HEK293 (cell line): ENCODE measurements around the gene FAM117B.

Experiments
- CTCF ChIA-PET: fragments of 350-600 bp; formaldehyde crosslinking; extraction: SDS; loops from one replicate; lab custom pipeline; 2021; ENCODE audit warnings: antibody characterized with exemption; lab: Yijun Ruan, JAX
- POLR2A ChIA-PET: fragments of 300-600 bp; formaldehyde crosslinking; extraction: SDS; loops from one replicate; lab custom pipeline; 2020; ENCODE audit warnings: antibody characterized with exemption, inconsistent platforms; lab: Yijun Ruan, JAX
- H3K27ac ChIP-seq: fragments of 200-500 bp; sonication (Bioruptor generic); 2 replicates; pipeline ENCODE4 v1.5.1; 2014; ENCODE audit warnings: low read depth, low read length, control low read depth, inconsistent platforms; ENCODE audit errors: extremely low read depth
- H3K36me3 ChIP-seq, 2 experiments: fragments of 200-500 bp in 1 of 2; sonication (Bioruptor generic) in 1 of 2; 1 replicate in 1 of 2; 2 replicates in 1 of 2; pipeline ENCODE4 v1.5.1; 2014 to 2017; ENCODE audit warnings: inconsistent platforms in 2 of 2, low read length in 2 of 2; ENCODE audit not compliant: control insufficient read depth in 2 of 2, insufficient read depth in 1 of 2
- H3K4me1 ChIP-seq: fragments of 200-500 bp; sonication (Bioruptor generic); 2 replicates; pipeline ENCODE4 v1.5.1; 2014; ENCODE audit warnings: mild to moderate bottlenecking, low read length, inconsistent platforms; ENCODE audit not compliant: control insufficient read depth, insufficient read depth
- H3K4me3 ChIP-seq: 2 replicates; pipeline ENCODE4 v1.5.1; 2011; ENCODE audit warnings: low read depth, mild to moderate bottlenecking, control low read depth, low read length, moderate library complexity
- H3K9me3 ChIP-seq: fragments of 200-500 bp; sonication (Bioruptor generic); 2 replicates; pipeline ENCODE4 v1.5.1; 2014; ENCODE audit warnings: low read depth, low read length, inconsistent platforms; ENCODE audit not compliant: control insufficient read depth, insufficient read depth
- HOXA7 ChIP-seq: sonication (generic); formaldehyde crosslinking; IDR thresholded peaks from 2 replicates; pipeline ENCODE4 v1.8.1; 2022; ENCODE audit warnings: missing genetic modification reagents, borderline replicate concordance
- TSHZ1 ChIP-seq: fragments of 450-650 bp; formaldehyde crosslinking; IDR thresholded peaks from 2 replicates; pipeline ENCODE4 v1.5.1; 2016; ENCODE audit warnings: missing biosample characterization, missing genetic modification characterization, borderline replicate concordance
- WT1 ChIP-seq: fragments of 450-650 bp; formaldehyde crosslinking; IDR thresholded peaks from 2 replicates; pipeline ENCODE4 v1.5.1; 2016; ENCODE audit warnings: missing biosample characterization, missing genetic modification characterization
- ZBTB20 ChIP-seq: fragments of 450-650 bp; formaldehyde crosslinking; IDR thresholded peaks from 2 replicates; pipeline ENCODE4 v1.5.1; 2016; ENCODE audit warnings: missing biosample characterization, missing genetic modification characterization
- ZBTB48 ChIP-seq: fragments of 450-650 bp; formaldehyde crosslinking; IDR thresholded peaks from 2 replicates; pipeline ENCODE4 v1.5.1; 2016; ENCODE audit warnings: missing biosample characterization, missing genetic modification characterization
- ZBTB8A ChIP-seq: fragments of 450-650 bp; formaldehyde crosslinking; IDR thresholded peaks from 2 replicates; pipeline ENCODE4 v1.5.1; 2016; ENCODE audit warnings: missing biosample characterization, missing genetic modification characterization
- ZFHX2 ChIP-seq: fragments of 450-650 bp; formaldehyde crosslinking; conservative IDR thresholded peaks from 2 replicates; pipeline ENCODE4 v1.5.1; 2016; ENCODE audit warnings: missing biosample characterization, missing genetic modification characterization
- ZNF155 ChIP-seq: fragments of 450-650 bp; formaldehyde crosslinking; IDR thresholded peaks from 2 replicates; pipeline ENCODE4 v1.5.1; 2016; ENCODE audit warnings: missing biosample characterization, missing genetic modification characterization
- ZNF175 ChIP-seq: fragments of 450-650 bp; formaldehyde crosslinking; IDR thresholded peaks from 2 replicates; pipeline ENCODE4 v1.5.1; 2016; ENCODE audit warnings: missing biosample characterization, missing genetic modification characterization
- ZNF19 ChIP-seq: fragments of 450-650 bp; formaldehyde crosslinking; IDR thresholded peaks from 2 replicates; pipeline ENCODE4; 2016; ENCODE audit warnings: missing biosample characterization, missing genetic modification characterization, low read depth
- ZNF529 ChIP-seq: fragments of 450-650 bp; formaldehyde crosslinking; IDR thresholded peaks from 2 replicates; pipeline ENCODE4 v1.5.1; 2017; ENCODE audit warnings: missing genetic modification characterization, missing biosample characterization; ENCODE audit not compliant: insufficient replicate concordance
- ZNF600 ChIP-seq: fragments of 450-650 bp; formaldehyde crosslinking; IDR thresholded peaks from 2 replicates; pipeline ENCODE4 v1.5.1; 2016; ENCODE audit warnings: missing biosample characterization, missing genetic modification characterization
- ZNF660 ChIP-seq: fragments of 450-650 bp; IDR thresholded peaks from 2 replicates; pipeline ENCODE4 v1.5.1; 2018; ENCODE audit warnings: missing biosample characterization, mild to moderate bottlenecking, missing genetic modification characterization
- ZSCAN5A ChIP-seq: fragments of 450-650 bp; formaldehyde crosslinking; IDR thresholded peaks from 2 replicates; pipeline ENCODE4 v1.5.1; 2016; ENCODE audit warnings: missing biosample characterization, missing genetic modification characterization
- ZXDB ChIP-seq: fragments of 450-650 bp; formaldehyde crosslinking; IDR thresholded peaks from 2 replicates; pipeline ENCODE4 v1.5.1; 2016; ENCODE audit warnings: missing biosample characterization, missing genetic modification characterization

The FAM117B gene

DNA sequence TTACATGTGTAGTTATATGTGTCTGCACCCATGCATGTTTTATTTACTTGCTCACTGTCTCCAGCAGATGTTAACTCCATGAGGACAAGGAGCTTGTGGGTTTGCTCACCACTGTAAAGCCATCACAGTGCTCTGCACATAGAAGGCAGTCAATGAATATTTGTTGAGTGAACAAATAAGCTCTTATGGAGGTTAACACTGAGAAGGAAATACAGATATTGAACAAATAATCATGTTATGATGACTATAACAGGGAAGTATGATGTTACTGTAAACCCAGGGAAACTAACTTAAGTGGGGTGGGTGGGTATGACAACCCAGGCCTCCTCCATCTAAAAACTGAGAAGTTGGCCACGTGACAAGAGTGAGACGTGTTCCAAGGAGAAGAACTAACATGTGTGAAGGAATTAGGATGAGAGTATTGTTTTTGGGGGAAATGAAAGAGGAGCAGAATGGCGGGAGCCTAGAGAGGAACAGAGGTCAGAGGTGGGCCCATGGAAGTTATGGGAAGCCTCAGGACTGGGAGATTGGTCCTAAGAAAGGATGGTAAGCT is 6.0 kb upstream of the FAM117B start:
- Histone ChIP-seq H3K27ac (no peak overlapping the region), H3K4me1 (no peaks in the 10 kb centered on the region), H3K9me3 (no peaks in the 10 kb centered on the region), H3K36me3 (no peaks in the 10 kb centered on the region), H3K4me3 (no peak overlapping the region)
- TF ChIP-seq ZNF660 (tag by site-specific recombination): no peak
- TF ChIP-seq TSHZ1 (tag by site-specific recombination): no peak
- TF ChIP-seq ZSCAN5A: no peak
- no peak for TF ChIP-seq ZNF155 (tag by site-specific recombination)
- no peak for TF ChIP-seq ZNF600 (tag by site-specific recombination)
- CTCF ChIA-PET: interaction anchor here (2.0 kb wide), 1 partner anchor 40 kb away, joined by 6 read pairs; no protein-coding TSS in a partner anchor
- POLR2A ChIA-PET: no interaction called here

GRCh38 chr2:202632682-202633290 is 2.0 kb upstream of the FAM117B start:
- no peak overlapping the region for H3K27ac ChIP-seq
- CTCF ChIA-PET: no interaction called here
- TF ChIP-seq WT1 (tag by site-specific recombination) (no peak), ZBTB20 (tag by site-specific recombination) (peak; percentile 90)
- TF ChIP-seq, all 188 proteins: peak for 1
- Histone ChIP-seq H3K4me3 (no peak overlapping the region), H3K36me3 (no peaks in the 10 kb centered on the region), H3K9me3 (no peaks in the 10 kb centered on the region), H3K4me1 (peaks cover 8% of the 10 kb centered on the region)
- POLR2A ChIA-PET: interaction anchor here (0.6 kb wide), 1 partner anchor 211 kb away, joined by 3 read pairs; no protein-coding TSS in a partner anchor

DNA sequence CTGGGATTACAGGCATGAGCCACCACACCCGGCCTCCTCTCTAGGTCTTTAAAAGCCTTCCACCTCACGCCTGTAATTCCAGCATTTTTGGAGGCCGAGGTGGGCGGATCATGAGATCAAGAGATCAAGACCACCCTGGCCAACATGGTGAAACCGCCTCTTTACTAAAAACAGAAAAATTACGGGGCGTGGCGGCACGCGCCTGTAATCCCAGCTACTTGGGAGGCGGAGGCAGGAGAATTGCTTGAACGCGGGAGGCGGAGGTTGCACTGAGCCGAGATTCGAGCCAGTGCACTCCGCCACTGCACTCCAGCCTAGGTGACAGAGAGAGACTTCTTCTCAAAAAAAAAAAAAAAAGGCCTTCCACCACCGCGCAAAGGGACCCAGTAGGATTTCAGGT is 1.3 kb upstream of the FAM117B start:
- POLR2A ChIA-PET: interaction anchor here (0.6 kb wide), 1 partner anchor 210 kb away, joined by 3 read pairs; no protein-coding TSS in a partner anchor
- no peak overlapping the region for H3K4me3 ChIP-seq
- TF ChIP-seq ZNF529 (tag by site-specific recombination) (no peak), ZXDB (tag by site-specific recombination) (no peak), ZNF175 (tag by site-specific recombination) (no peak), ZBTB8A (tag by site-specific recombination) (no peak), ZBTB48 (tag by site-specific recombination) (no peak), HOXA7 (CRISPR knock-in tag) (no peak), ZFHX2 (tag by site-specific recombination) (no peak), ZNF19 (tag by site-specific recombination) (no peak)

More for the DNA sequence above, 1.3 kb upstream of the FAM117B start:
- H3K4me1 ChIP-seq: peaks cover 11% of the 10 kb centered on the region
- no peaks in the 10 kb centered on the region for H3K36me3 ChIP-seq
- CTCF ChIA-PET: interaction anchor here (0.7 kb wide), 1 partner anchor 19 kb away, joined by 3 read pairs; no protein-coding TSS in a partner anchor
- no peaks in the 10 kb centered on the region for H3K9me3 ChIP-seq
- H3K27ac ChIP-seq: no peak overlapping the region
